ENCODE data around the gene ST6GAL1.

GRCh38 chr3:187044206-187044605 lies 113.9 kb downstream of the ST6GAL1 start:
- TF ChIP-seq POLR2AphosphoS5 (IDR thresholded peaks at IDR 0.05) (no peak), CTCF (IDR thresholded peaks at IDR 0.05) (no peak)

Data from gastroesophageal sphincter (tissue), 3 donors.